Neural cell (in vitro differentiated cells): ENCODE results near the gene CBFA2T3. TPM values are rescaled to one million over a fixed set of nuclear protein-coding genes. Genes with fewer than 3 reads are reported as not detected.

Source experiments
- H2AFZ ChIP-seq: fragments of 200-600, 300-800 bp; sonication (generic), shearing (Covaris generic); 2 replicates; pipeline ENCODE4 v1.6.0; 2014; ENCODE audit warnings: low read depth, mild to moderate bottlenecking, antibody characterized with exemption, low read length, moderate library complexity
- H3F3A ChIP-seq: fragments of 200-600 bp; shearing (Covaris generic); 2 replicates; pipeline ENCODE4 v1.6.1; 2016; ENCODE audit warnings: mild to moderate bottlenecking, moderate library complexity, mixed read lengths, antibody characterized with exemption, low read length; ENCODE audit not compliant: insufficient read depth, poor library complexity, severe bottlenecking
- H3K27ac ChIP-seq: fragments of 200-600, 300-800 bp; sonication (generic), shearing (Covaris generic); 2 replicates; pipeline ENCODE4 v1.5.1; 2014; ENCODE audit warnings: mild to moderate bottlenecking, low read length, moderate library complexity
- H3K27me3 ChIP-seq: fragments of 300-800, 200-600 bp; sonication (generic), shearing (Covaris generic); 2 replicates; pipeline ENCODE4 v1.6.0; 2014; ENCODE audit warnings: mild to moderate bottlenecking, low read depth, low read length, moderate library complexity; ENCODE audit not compliant: insufficient read depth
- H3K36me3 ChIP-seq: fragments of 300-800, 200-600 bp; sonication (generic), shearing (Covaris generic); 2 replicates; pipeline ENCODE4 v1.5.1; 2014; ENCODE audit warnings: mild to moderate bottlenecking, antibody characterized with exemption, low read length, moderate library complexity; ENCODE audit not compliant: insufficient read depth
- H3K4me2 ChIP-seq: fragments of 300-800, 200-600 bp; sonication (generic), shearing (Covaris generic); 2 replicates; pipeline ENCODE4 v1.6.0; 2014; ENCODE audit warnings: mild to moderate bottlenecking, low read length
- H3K4me3 ChIP-seq: fragments of 300-800, 200-600 bp; sonication (generic), shearing (Covaris generic); 2 replicates; pipeline ENCODE4 v1.5.1; 2014; ENCODE audit warnings: mild to moderate bottlenecking, low read length, moderate library complexity
- H3K79me2 ChIP-seq: fragments of 200-600 bp; shearing (Covaris generic); replicated peaks from 2 replicates; pipeline ENCODE4 v1.6.0; 2014; ENCODE audit warnings: mild to moderate bottlenecking, low read length, moderate library complexity; ENCODE audit not compliant: insufficient read depth
- H3K9ac ChIP-seq: fragments of 300-800, 200-600 bp; sonication (generic), shearing (Covaris generic); 2 replicates; pipeline ENCODE4 v1.6.1; 2016; ENCODE audit warnings: mild to moderate bottlenecking, low read length, mixed read lengths
- H3K9me2 ChIP-seq: fragments of 200-600 bp; shearing (Covaris generic); 2 replicates; pipeline ENCODE4 v1.6.1; 2016; ENCODE audit warnings: mild to moderate bottlenecking, low read length, mixed read lengths; ENCODE audit not compliant: insufficient read depth
- H3K9me3 ChIP-seq: fragments of 200-600, 300-800 bp; sonication (generic), shearing (Covaris generic); 2 replicates; pipeline ENCODE4 v1.6.1; 2016; ENCODE audit warnings: mild to moderate bottlenecking, mixed run types, low read length, moderate library complexity, mixed read lengths
- H4K20me1 ChIP-seq: fragments of 200-600 bp; shearing (Covaris generic); 2 replicates; pipeline ENCODE4 v1.6.1; 2016; ENCODE audit warnings: mild to moderate bottlenecking, mixed run types; ENCODE audit not compliant: insufficient read depth
- CTCF ChIP-seq: fragments of 450-650 bp; IDR thresholded peaks from 2 replicates; pipeline ENCODE4 v1.5.1; 2014; ENCODE audit warnings: antibody characterized with exemption, mild to moderate bottlenecking, moderate library complexity; ENCODE audit not compliant: poor library complexity, severe bottlenecking
- EP300 ChIP-seq: fragments of 450-650 bp; conservative IDR thresholded peaks from 2 replicates; pipeline ENCODE4 v1.6.1; 2014; ENCODE audit warnings: antibody characterized with exemption, mild to moderate bottlenecking, moderate library complexity; ENCODE audit not compliant: poor library complexity, severe bottlenecking
- EZH2 ChIP-seq: fragments of 200-600, 300-800 bp; shearing (Covaris generic), sonication (generic); IDR thresholded peaks from 2 replicates; pipeline ENCODE4 v1.6.1; 2014; ENCODE audit warnings: antibody characterized with exemption, low read length, borderline replicate concordance, mild to moderate bottlenecking; ENCODE audit not compliant: insufficient read depth, poor library complexity, severe bottlenecking
- MXI1 ChIP-seq: fragments of 450-650 bp; conservative IDR thresholded peaks from 2 replicates; pipeline ENCODE4 v1.6.1; 2014; ENCODE audit warnings: antibody characterized with exemption, mild to moderate bottlenecking; ENCODE audit not compliant: poor library complexity, severe bottlenecking
- POLR2AphosphoS5 ChIP-seq: IDR thresholded peaks from 2 replicates; pipeline ENCODE4 v1.6.1; 2012
- RAD21 ChIP-seq: fragments of 450-650 bp; conservative IDR thresholded peaks from 2 replicates; pipeline ENCODE4 v1.6.1; 2014; ENCODE audit warnings: antibody characterized with exemption, mild to moderate bottlenecking, moderate library complexity
- REST ChIP-seq: IDR thresholded peaks from 2 replicates; pipeline ENCODE4 v1.6.1; 2012; ENCODE audit warnings: borderline replicate concordance
- SMC3 ChIP-seq: fragments of 450-650 bp; conservative IDR thresholded peaks from 2 replicates; pipeline ENCODE4 v1.6.1; 2014; ENCODE audit warnings: antibody characterized with exemption, mild to moderate bottlenecking, moderate library complexity; ENCODE audit not compliant: poor library complexity
- TAF1 ChIP-seq: IDR thresholded peaks from 2 replicates; pipeline ENCODE4 v1.6.1; 2012; ENCODE audit warnings: low read depth
- polyA plus RNA-seq: library from polyadenylated mRNA; depleted of rRNA; stranded (reverse); fragments of >200 nt; gene quantifications from 2 replicates; pipeline ENCODE4 v1.2.3, GENCODE V29; 2014

The CBFA2T3 gene
- polyA plus RNA-seq, 1 donor from 2014 or later: 2.1 TPM

DNA sequence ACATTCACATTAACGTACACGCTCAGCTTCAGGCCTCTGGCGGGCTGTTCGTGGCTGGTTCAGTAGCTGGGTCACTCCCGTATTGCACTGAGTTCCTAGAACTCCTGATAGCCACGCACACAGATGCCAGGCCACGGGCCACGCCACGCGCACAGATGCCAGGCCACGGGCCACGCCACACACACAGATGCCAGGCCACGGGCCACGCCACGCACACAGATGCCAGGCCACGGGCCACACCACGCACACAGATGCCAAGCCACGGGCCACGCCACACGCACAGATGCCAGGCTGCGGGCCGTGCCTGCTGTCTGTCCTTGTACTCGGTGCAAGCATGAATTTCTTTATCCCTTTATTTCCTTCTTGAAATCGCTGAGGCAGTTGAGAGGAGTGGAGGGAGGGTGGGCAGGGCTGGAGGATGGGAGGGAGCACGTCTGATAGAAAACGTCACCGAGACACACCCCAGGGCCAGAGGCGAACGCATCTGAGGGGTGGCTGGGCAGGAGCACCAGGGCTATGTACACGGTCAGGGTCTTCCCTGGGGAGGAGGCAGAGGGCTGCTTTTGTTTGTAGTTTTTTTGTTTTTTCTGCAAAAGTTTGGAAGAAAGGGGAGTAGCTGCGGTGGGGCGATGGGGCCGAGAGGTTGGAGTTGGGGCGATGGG, 101.9 kb downstream of the CBFA2T3 start:
- Histone ChIP-seq H2AFZ (no peak overlapping the region), H3K9ac (no peak overlapping the region), H3K36me3 (no peaks in the 10 kb centered on the region), H3K9me2 (no peaks in the 10 kb centered on the region), H3K4me3 (no peak overlapping the region), H3K27me3 (no peaks in the 10 kb centered on the region), H4K20me1 (no peaks in the 10 kb centered on the region), H3K4me2 (no peak overlapping the region), H3F3A (no peaks in the 10 kb centered on the region), H3K79me2 (no peaks in the 10 kb centered on the region), H3K9me3 (no peaks in the 10 kb centered on the region), H3K27ac (no peak overlapping the region)
- no peak for TF ChIP-seq TAF1
- no peak for TF ChIP-seq SMC3
- TF ChIP-seq REST: no peak
- no peak for TF ChIP-seq POLR2AphosphoS5
- TF ChIP-seq EP300: no peak

DNA sequence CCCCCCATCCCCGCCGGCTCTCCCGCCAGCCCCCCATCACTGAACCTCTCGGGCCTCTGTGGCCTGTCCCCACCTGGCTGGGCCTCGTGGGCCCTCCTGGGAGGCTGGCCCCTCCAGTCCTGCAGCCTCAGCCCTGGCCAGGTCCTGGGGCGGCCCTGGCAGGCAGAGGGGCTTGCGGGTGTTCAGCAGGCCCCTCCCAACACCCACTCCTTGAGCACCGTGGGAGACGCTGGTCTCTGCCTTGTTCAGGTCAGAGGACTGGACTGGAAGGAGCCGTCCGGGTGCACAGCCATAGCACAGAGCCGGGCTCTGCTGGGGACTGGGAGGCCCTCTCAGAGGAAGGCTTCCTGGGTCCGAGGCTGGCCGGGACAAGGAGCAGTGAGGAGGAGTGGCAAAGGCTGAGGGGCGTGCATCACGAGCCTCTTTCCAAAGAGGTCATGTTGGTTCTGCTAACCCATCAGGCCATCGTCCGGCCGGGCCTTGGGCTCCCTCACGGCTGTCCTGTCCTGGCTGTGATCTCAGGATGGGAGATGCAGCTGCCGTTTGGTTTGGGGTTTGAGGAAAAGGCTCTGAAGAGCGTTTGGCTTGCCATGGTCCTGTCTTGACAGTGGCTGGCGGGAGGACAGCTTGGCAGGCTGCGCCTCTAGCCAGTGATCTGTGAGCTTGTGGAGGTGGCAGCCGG, 104.2 kb downstream of the CBFA2T3 start:
- TF ChIP-seq TAF1: no peak
- no peak for TF ChIP-seq POLR2AphosphoS5
- no peak for TF ChIP-seq REST
- TF ChIP-seq EZH2: no peak
- TF ChIP-seq SMC3: no peak
- TF ChIP-seq EP300: no peak
- TF ChIP-seq RAD21: no peak
- TF ChIP-seq CTCF: no peak
- no peak for TF ChIP-seq MXI1
- Histone ChIP-seq H3K27ac (no peak overlapping the region), H2AFZ (no peak overlapping the region), H3K4me3 (no peak overlapping the region), H3F3A (no peaks in the 10 kb centered on the region), H4K20me1 (no peaks in the 10 kb centered on the region), H3K27me3 (no peaks in the 10 kb centered on the region), H3K36me3 (no peaks in the 10 kb centered on the region), H3K4me2 (no peak overlapping the region), H3K9ac (no peak overlapping the region), H3K9me3 (no peaks in the 10 kb centered on the region), H3K9me2 (no peaks in the 10 kb centered on the region), H3K79me2 (no peaks in the 10 kb centered on the region)
